Measurements from ENCODE around the gene CEPT1.

GRCh38 chr1:111097356-111098099 lies 42.5 kb upstream of the CEPT1 start:
- no peak for TF ChIP-seq EZH2phosphoT487 (IDR thresholded peaks at IDR 0.05; ENCODE audit: insufficient read depth, low read depth)
- no peak for TF ChIP-seq EZH2 (IDR thresholded peaks at IDR 0.05; ENCODE audit: insufficient read depth, poor library complexity, severe bottlenecking)

Data from GM23248 (cell line).